AG09319 (cell line): Measurements from ENCODE around the gene ATP6V1E1.

Experiments
- DNase-seq: peaks from one replicate; pipeline ENCODE4 v3.0.0-alpha.2; 2010; ENCODE audit warnings: low read depth; ENCODE audit errors: extremely low read depth
- TF ChIP-seq, protein P1 (sequence below): IDR thresholded peaks from 2 replicates; pipeline ENCODE4 v1.5.1; 2011; ENCODE audit warnings: low read depth, mild to moderate bottlenecking, inconsistent platforms, low read length, moderate library complexity

The ATP6V1E1 gene

DNA sequence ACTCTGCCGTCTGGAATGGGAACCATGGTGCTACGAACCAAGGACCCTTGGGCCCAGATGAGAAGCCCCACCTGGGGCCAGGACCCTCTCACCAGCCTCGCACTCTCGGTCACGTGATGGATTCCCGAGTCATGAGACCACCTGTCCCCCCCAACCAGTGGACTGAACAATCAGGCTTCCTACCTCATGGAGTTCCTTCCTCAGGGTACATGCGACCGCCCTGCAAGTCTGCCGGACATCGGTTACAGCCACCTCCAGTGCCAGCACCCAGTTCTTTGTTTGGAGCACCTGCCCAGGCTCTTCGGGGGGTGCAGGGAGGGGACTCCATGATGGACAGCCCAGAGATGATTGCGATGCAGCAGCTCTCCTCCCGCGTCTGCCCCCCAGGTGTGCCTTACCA lies 86.1 kb downstream of the ATP6V1E1 start:
- TF ChIP-seq, protein P1, sequence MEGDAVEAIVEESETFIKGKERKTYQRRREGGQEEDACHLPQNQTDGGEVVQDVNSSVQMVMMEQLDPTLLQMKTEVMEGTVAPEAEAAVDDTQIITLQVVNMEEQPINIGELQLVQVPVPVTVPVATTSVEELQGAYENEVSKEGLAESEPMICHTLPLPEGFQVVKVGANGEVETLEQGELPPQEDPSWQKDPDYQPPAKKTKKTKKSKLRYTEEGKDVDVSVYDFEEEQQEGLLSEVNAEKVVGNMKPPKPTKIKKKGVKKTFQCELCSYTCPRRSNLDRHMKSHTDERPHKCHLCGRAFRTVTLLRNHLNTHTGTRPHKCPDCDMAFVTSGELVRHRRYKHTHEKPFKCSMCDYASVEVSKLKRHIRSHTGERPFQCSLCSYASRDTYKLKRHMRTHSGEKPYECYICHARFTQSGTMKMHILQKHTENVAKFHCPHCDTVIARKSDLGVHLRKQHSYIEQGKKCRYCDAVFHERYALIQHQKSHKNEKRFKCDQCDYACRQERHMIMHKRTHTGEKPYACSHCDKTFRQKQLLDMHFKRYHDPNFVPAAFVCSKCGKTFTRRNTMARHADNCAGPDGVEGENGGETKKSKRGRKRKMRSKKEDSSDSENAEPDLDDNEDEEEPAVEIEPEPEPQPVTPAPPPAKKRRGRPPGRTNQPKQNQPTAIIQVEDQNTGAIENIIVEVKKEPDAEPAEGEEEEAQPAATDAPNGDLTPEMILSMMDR: no peak

More for the DNA sequence above, 86.1 kb downstream of the ATP6V1E1 start:
- DNase-seq: no peak
